Measurements from ENCODE around the gene EEPD1.

GRCh38 chr7:36275735-36276284, 122.8 kb downstream of the EEPD1 start:
- TF ChIP-seq CTCF (IDR thresholded peaks at IDR 0.05) (no peak), POLR2A (IDR thresholded peaks at IDR 0.05) (no peak)
